ENCODE data around the gene ADD2.
A peak's percentile ranks its signal among the peaks of the same experiment; 100 is the strongest.

Gene ADD2

GRCh38 chr2:70772486-70773155, 4.6 kb upstream of the ADD2 start:
- DNase-seq (ENCODE audit: low spot score): no peak
- no peak overlapping the region for H3K27ac ChIP-seq
- no peak overlapping the region for H3K4me3 ChIP-seq
- no peak for TF ChIP-seq CTCF (IDR thresholded peaks at IDR 0.05)

GRCh38 chr2:70771446-70771845, 3.4 kb upstream of the ADD2 start:
- no peak for TF ChIP-seq CTCF (IDR thresholded peaks at IDR 0.05)
- no peak overlapping the region for H3K27ac ChIP-seq
- H3K4me3 ChIP-seq: no peak overlapping the region

GRCh38 chr2:70769450-70769849, 1.4 kb upstream of the ADD2 start:
- Histone ChIP-seq H3K4me3 (no peak overlapping the region), H3K27ac (no peak overlapping the region)
- no peak for TF ChIP-seq CTCF (IDR thresholded peaks at IDR 0.05)
- no peak for DNase-seq (ENCODE audit: low spot score)

More at GRCh38 chr2:70771446-70771845, 3.4 kb upstream of the ADD2 start:
- DNase-seq (ENCODE audit: low spot score): no peak

GRCh38 chr2:70768590-70769085, 638 bp upstream of the ADD2 start:
- no peak for TF ChIP-seq CTCF (IDR thresholded peaks at IDR 0.05)

GRCh38 chr2:70767079-70767698, 811 bp downstream of the ADD2 start:
- no peak for DNase-seq (ENCODE audit: low spot score)
- Histone ChIP-seq H3K27ac (no peak overlapping the region), H3K4me3 (peak overlapping the region; percentile 65)
- no peak for TF ChIP-seq CTCF (IDR thresholded peaks at IDR 0.05)

More at GRCh38 chr2:70768590-70769085, 638 bp upstream of the ADD2 start:
- H3K4me3 ChIP-seq: no peak overlapping the region
- H3K27ac ChIP-seq: no peak overlapping the region
- no peak for DNase-seq (ENCODE audit: low spot score)

GRCh38 chr2:70766357-70767078, 1.5 kb downstream of the ADD2 start:
- DNase-seq (ENCODE audit: low spot score): no peak
- Histone ChIP-seq H3K4me3 (peak overlapping the region; percentile 65), H3K27ac (no peak overlapping the region)
- no peak for TF ChIP-seq CTCF (IDR thresholded peaks at IDR 0.05)

All from coronary artery (tissue), 2 donors.